T-cell (primary cell): ENCODE measurements around the gene DPM1. TPM values are rescaled to one million over a fixed set of nuclear protein-coding genes. Genes with fewer than 3 reads are reported as not detected.

ENCODE experiments used
- ATAC-seq, 4 experiments: fragments of 200-7000 bp in 3 of 4; fragments of 150-1000 bp in 1 of 4; cut with Tn5 transposase; replicated peaks in 1 of 4; 1 replicate in 3 of 4; 2 replicates in 1 of 4; pipeline ENCODE4 v1.10.0; 2021; ENCODE audit warnings: moderate library complexity in 3 of 4, mild to moderate bottlenecking in 2 of 4, moderate number of reproducible peaks in 1 of 4
- CTCF ChIA-PET, 2 donors: fragments of 300-600 bp; sonication (Branson Sonifier 250); formaldehyde crosslinking; loops; one replicate each; lab custom pipeline; 2022; ENCODE audit warnings: antibody characterized with exemption in 2 of 2; lab: Charles Lee
- POLR2A ChIA-PET, 2 donors: fragments of 300-600 bp; sonication (Branson Sonifier 250); formaldehyde crosslinking; loops; one replicate each; lab custom pipeline; 2022; ENCODE audit warnings: antibody characterized with exemption in 2 of 2; lab: Charles Lee
- DNase-seq, 35 experiments: peaks; one replicate each; pipeline versions ENCODE4 v3.0.0 to v3.0.0-alpha.2; 2013 to 2023
- H3K27ac ChIP-seq: one replicate; pipeline ENCODE4 v1.5.1; 2013; ENCODE audit warnings: low read length
- H3K27me3 ChIP-seq, 2 experiments: replicated peaks in 1 of 2; 1 replicate in 1 of 2; 2 replicates in 1 of 2; pipeline versions ENCODE4 v1.6.1 to v1.7.0; 2013; ENCODE audit warnings: low read length in 1 of 2, mixed read lengths in 1 of 2; ENCODE audit not compliant: control insufficient read depth in 2 of 2, insufficient read depth in 2 of 2; ENCODE audit errors: extremely low read depth in 1 of 2
- H3K36me3 ChIP-seq, 2 donors: 1 replicate in 1 of 2; 2 replicates in 1 of 2; pipeline versions ENCODE4 v1.6.1 to v1.7.0; 2013; ENCODE audit warnings: low read length in 1 of 2; ENCODE audit not compliant: control insufficient read depth in 2 of 2, insufficient read depth in 1 of 2; ENCODE audit errors: extremely low read depth in 1 of 2
- H3K4me1 ChIP-seq, 2 experiments: 1 replicate in 1 of 2; 2 replicates in 1 of 2; pipeline versions ENCODE4 v1.6.1 to v1.7.0; 2013; ENCODE audit warnings: low read length in 2 of 2, mixed read lengths in 1 of 2; ENCODE audit not compliant: insufficient read depth in 2 of 2, control insufficient read depth in 1 of 2; ENCODE audit errors: extremely low read depth in 1 of 2
- H3K4me3 ChIP-seq, 2 donors: 1 replicate in 1 of 2; 2 replicates in 1 of 2; pipeline versions ENCODE4 v1.5.1 to v1.7.0; 2013; ENCODE audit warnings: mild to moderate bottlenecking in 2 of 2, low read length in 1 of 2, moderate library complexity in 1 of 2; ENCODE audit not compliant: control insufficient read depth in 1 of 2; ENCODE audit errors: extremely low read depth in 1 of 2
- H3K9me3 ChIP-seq: 2 replicates; pipeline ENCODE4 v1.7.0; 2013
- H3K27ac Mint-ChIP-seq, 2 donors: one replicate each; pipeline ENCODE4 v1.8.0; 2020 to 2021; ENCODE audit warnings: mild to moderate bottlenecking in 2 of 2, mixed read lengths in 2 of 2
- H3K27me3 Mint-ChIP-seq, 2 donors: one replicate each; pipeline ENCODE4 v1.8.0; 2021 to 2022; ENCODE audit warnings: mixed read lengths in 2 of 2
- H3K36me3 Mint-ChIP-seq: one replicate; pipeline ENCODE4 v1.8.0; 2021; ENCODE audit warnings: mixed read lengths
- H3K4me1 Mint-ChIP-seq, 3 donors: one replicate each; pipeline ENCODE4 v1.8.0; 2020 to 2022; ENCODE audit warnings: mixed read lengths in 3 of 3, mild to moderate bottlenecking in 1 of 3
- H3K4me3 Mint-ChIP-seq, 3 donors: one replicate each; pipeline ENCODE4 v1.8.0; 2020 to 2022; ENCODE audit warnings: mild to moderate bottlenecking in 3 of 3, mixed read lengths in 3 of 3, moderate library complexity in 3 of 3
- H3K9me3 Mint-ChIP-seq, 3 donors: one replicate each; pipeline ENCODE4 v1.8.0; 2020 to 2022; ENCODE audit warnings: mixed read lengths in 3 of 3
- WGBS: methylation state at CpG from one replicate; pipeline ENCODE4 v1.1.5; 2013; ENCODE audit warnings: missing lambda C conversion rate; ENCODE audit not compliant: insufficient coverage; 5-methylcytosine and 5-hydroxymethylcytosine counted together
- total RNA-seq, 35 experiments: library from RNA in 6 of 35; stranded (reverse) in 6 of 35; fragments of 120-200 nt in 1 of 35; gene quantifications; one replicate each; pipeline versions ENCODE4 v1.2.1 to v1.2.4 and lab custom pipeline; 2013 to 2026

DPM1 gene
- 10 to 100 TPM; 23.1 to 37.6 (median 33.4) TPM for total RNA-seq
- total RNA-seq (2013): 37.9 TPM
- total RNA-seq (lab: John Stamatoyannopoulos, UW): 58.8 to 111 (median 85.2) reads per million in 29 experiments

- Mint-ChIP-seq H3K36me3 (peaks cover 14% of the 10 kb centered on the region), H3K27ac (peak within 1 kb of the TSS; percentile 99), H3K4me1 (peaks cover 61 to 73% (median 66%) of the 10 kb centered on the region in 3 donors), H3K27me3 (no peaks in the 10 kb centered on the region), H3K9me3 (no peaks in the 10 kb centered on the region), H3K4me3 (peak within 1 kb of the TSS; percentile 94 to 96 (median 95))
- Histone ChIP-seq H3K27me3 (no peaks in the 10 kb centered on the region), H3K27ac (peak within 1 kb of the TSS; percentile 95), H3K9me3 (no peaks in the 10 kb centered on the region), H3K4me1 (peaks cover 23 to 24% of the 10 kb centered on the region in 2 experiments), H3K4me3 (peak within 1 kb of the TSS; percentile 91 to 95), H3K36me3 (peaks cover 0 to 16% of the 10 kb centered on the region in 2 donors)
- DNase-seq (peak; percentile 73 to 96 (median 86)), ATAC-seq (peak; percentile 85 to 89 (median 88))
- WGBS: under 1% methylated on average over 28 of the region's 52 CpGs
- ChIA-PET POLR2A (interaction anchor here (0.5 to 2.9 kb wide), 15 partner anchors 10 to 578 kb away, joined by 3 to 41 read pairs (median 5); partner anchors contain the start of gene ADNP (in 2 of the 2)), CTCF (interaction anchor here (0.6 to 2.7 kb wide), 13 partner anchors 23 to 557 kb away, joined by 3 to 33 read pairs (median 4); partner anchors contain the start of genes ADNP (in 1 of the 2) and BCAS4 (in 1 of the 2))
Measured at GRCh38 chr20:50957798-50958614, at the start of gene DPM1. TSS of gene DPM1 (minus strand) at chr20:50958532. CDS start at chr20:50958523, 9 bp downstream.

GRCh38 chr20:51005214-51005613, 46.9 kb upstream of the DPM1 start:
- H3K9me3 Mint-ChIP-seq: no peaks in the 10 kb centered on the region
- no peaks in the 10 kb centered on the region for H3K4me1 Mint-ChIP-seq
- Histone ChIP-seq H3K27ac (no peak overlapping the region), H3K4me3 (no peak overlapping the region), H3K9me3 (no peaks in the 10 kb centered on the region), H3K4me1 (no peaks in the 10 kb centered on the region), H3K27me3 (peaks cover 0 to 40% of the 10 kb centered on the region in 2 experiments), H3K36me3 (no peaks in the 10 kb centered on the region)
- ATAC-seq (no peak), DNase-seq (no peak)
- no peak overlapping the region for H3K4me3 Mint-ChIP-seq
- 87% methylated on average over 6 of the region's 7 CpGs for WGBS
- POLR2A ChIA-PET: interaction anchor here in 1 of 2 donors (0.6 kb wide), 1 partner anchor 209 kb away, joined by 8 read pairs; no protein-coding TSS in a partner anchor
- CTCF ChIA-PET: interaction anchor here in 1 of 2 donors (0.6 kb wide), 1 partner anchor 1464 kb away, joined by 3 read pairs; no protein-coding TSS in a partner anchor
- H3K27me3 Mint-ChIP-seq: peaks cover 23 to 44% of the 10 kb centered on the region in 2 donors
- no peak overlapping the region for H3K27ac Mint-ChIP-seq
- H3K36me3 Mint-ChIP-seq: no peaks in the 10 kb centered on the region

GRCh38 chr20:51004781-51005180, 46.4 kb upstream of the DPM1 start:
- no peak for DNase-seq
- Histone ChIP-seq H3K36me3 (no peaks in the 10 kb centered on the region), H3K4me3 (no peak overlapping the region), H3K27ac (no peak overlapping the region), H3K9me3 (no peaks in the 10 kb centered on the region), H3K4me1 (no peaks in the 10 kb centered on the region), H3K27me3 (peaks cover 0 to 44% of the 10 kb centered on the region in 2 experiments)
- Mint-ChIP-seq H3K4me3 (no peak overlapping the region), H3K36me3 (no peaks in the 10 kb centered on the region), H3K27me3 (peaks cover 24 to 48% of the 10 kb centered on the region in 2 donors), H3K4me1 (no peaks in the 10 kb centered on the region), H3K27ac (no peak overlapping the region), H3K9me3 (no peaks in the 10 kb centered on the region)
- CTCF ChIA-PET: no interaction called here
- WGBS: 83% methylated on average over 6 of the region's 9 CpGs
- POLR2A ChIA-PET: no interaction called here
- ATAC-seq: no peak

- CTCF ChIA-PET: no interaction called here
- peaks cover 26 to 50% of the 10 kb centered on the region in 2 donors for H3K27me3 Mint-ChIP-seq
Measured at GRCh38 chr20:51004305-51004727, 46.0 kb upstream of the DPM1 start.

GRCh38 chr20:51003753-51004152, 45.4 kb upstream of the DPM1 start:
- no peaks in the 10 kb centered on the region for H3K4me1 Mint-ChIP-seq
- no peak overlapping the region for H3K27ac ChIP-seq
- peaks cover 0 to 50% of the 10 kb centered on the region in 2 experiments for H3K27me3 ChIP-seq
- peaks cover 31 to 51% of the 10 kb centered on the region in 2 donors for H3K27me3 Mint-ChIP-seq
- no peak for ATAC-seq
- H3K36me3 ChIP-seq: no peaks in the 10 kb centered on the region
- H3K27ac Mint-ChIP-seq: no peak overlapping the region
- H3K4me1 ChIP-seq: no peaks in the 10 kb centered on the region
- WGBS: 82% methylated on average over 16 of the region's 21 CpGs
- no peak overlapping the region for H3K4me3 ChIP-seq
- no peak for DNase-seq
- no peaks in the 10 kb centered on the region for H3K9me3 Mint-ChIP-seq
- no peaks in the 10 kb centered on the region for H3K9me3 ChIP-seq
- no peak overlapping the region for H3K4me3 Mint-ChIP-seq
- ChIA-PET CTCF (no interaction called here), POLR2A (no interaction called here)
- no peaks in the 10 kb centered on the region for H3K36me3 Mint-ChIP-seq

More at GRCh38 chr20:51004305-51004727, 46.0 kb upstream of the DPM1 start:
- Mint-ChIP-seq H3K9me3 (no peaks in the 10 kb centered on the region), H3K4me3 (no peak overlapping the region), H3K27ac (no peak overlapping the region), H3K4me1 (no peaks in the 10 kb centered on the region), H3K36me3 (no peaks in the 10 kb centered on the region)
- POLR2A ChIA-PET: no interaction called here
- Histone ChIP-seq H3K4me1 (no peaks in the 10 kb centered on the region), H3K27me3 (peaks cover 0 to 46% of the 10 kb centered on the region in 2 experiments), H3K27ac (no peak overlapping the region), H3K36me3 (no peaks in the 10 kb centered on the region), H3K9me3 (no peaks in the 10 kb centered on the region), H3K4me3 (no peak overlapping the region)
- ATAC-seq (no peak), DNase-seq (no peak)
- WGBS: 93% methylated on average over 44 of the region's 44 CpGs

GRCh38 chr20:51002633-51003032, 44.3 kb upstream of the DPM1 start:
- H3K27ac Mint-ChIP-seq: no peak overlapping the region
- POLR2A ChIA-PET: no interaction called here
- DNase-seq: no peak
- no peak overlapping the region for H3K27ac ChIP-seq
- no peaks in the 10 kb centered on the region for H3K4me1 Mint-ChIP-seq
- no peak overlapping the region for H3K4me3 Mint-ChIP-seq
- H3K27me3 Mint-ChIP-seq: peaks cover 34 to 55% of the 10 kb centered on the region in 2 donors
- no peaks in the 10 kb centered on the region for H3K36me3 ChIP-seq
- no peak overlapping the region for H3K4me3 ChIP-seq
- no peak for ATAC-seq
- H3K36me3 Mint-ChIP-seq: no peaks in the 10 kb centered on the region
- WGBS: 73% methylated on average over 3 of the region's 7 CpGs
- H3K9me3 Mint-ChIP-seq: no peaks in the 10 kb centered on the region
- CTCF ChIA-PET: no interaction called here
- no peaks in the 10 kb centered on the region for H3K4me1 ChIP-seq
- peaks cover 2 to 52% of the 10 kb centered on the region in 2 experiments for H3K27me3 ChIP-seq
- no peaks in the 10 kb centered on the region for H3K9me3 ChIP-seq
